ENCODE results near the gene COL23A1.
A peak's percentile ranks its signal among the peaks of the same experiment; 100 is the strongest.

Gene COL23A1

GRCh38 chr5:178434851-178435250 lies 155.3 kb downstream of the COL23A1 start:
- DNase-seq (ENCODE audit: low spot score) = peak; percentile 11

DNA sequence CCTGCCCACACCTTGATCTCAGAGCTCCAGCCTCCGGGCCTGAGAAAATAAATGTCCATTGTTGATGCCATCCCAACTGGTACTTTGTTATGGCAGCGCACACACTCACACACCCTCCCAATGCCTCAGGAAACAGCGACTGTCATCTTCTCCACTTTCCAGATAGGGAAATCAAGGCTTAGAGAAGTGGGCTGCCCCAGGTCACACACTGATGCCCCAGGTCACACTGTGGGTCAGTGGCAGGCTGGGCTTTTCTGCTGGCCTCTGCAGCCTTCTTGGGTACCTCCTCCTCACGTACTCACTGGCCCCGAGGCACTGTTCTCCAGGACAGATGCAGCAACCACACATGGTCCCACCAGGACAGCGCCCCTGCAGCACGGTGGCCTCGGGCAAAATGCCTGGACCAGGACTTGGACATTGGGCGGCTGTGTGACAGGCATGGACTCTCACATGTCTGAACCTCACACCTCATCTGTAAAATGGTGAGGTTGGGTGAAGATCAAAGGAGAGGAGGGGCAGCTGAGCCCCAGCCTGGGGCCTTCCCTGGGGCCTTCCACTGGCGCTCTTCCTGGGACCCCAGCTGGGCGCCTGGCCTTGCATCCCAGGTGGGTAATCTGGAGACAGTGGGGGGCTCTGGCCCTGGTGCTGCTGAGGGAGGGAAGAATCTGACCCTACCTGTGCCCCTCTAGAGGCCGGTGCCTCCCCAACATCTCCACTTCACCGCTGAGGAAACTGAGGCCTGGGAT lies 156.0 kb downstream of the COL23A1 start:
- no peak for DNase-seq (ENCODE audit: low spot score)

DNA sequence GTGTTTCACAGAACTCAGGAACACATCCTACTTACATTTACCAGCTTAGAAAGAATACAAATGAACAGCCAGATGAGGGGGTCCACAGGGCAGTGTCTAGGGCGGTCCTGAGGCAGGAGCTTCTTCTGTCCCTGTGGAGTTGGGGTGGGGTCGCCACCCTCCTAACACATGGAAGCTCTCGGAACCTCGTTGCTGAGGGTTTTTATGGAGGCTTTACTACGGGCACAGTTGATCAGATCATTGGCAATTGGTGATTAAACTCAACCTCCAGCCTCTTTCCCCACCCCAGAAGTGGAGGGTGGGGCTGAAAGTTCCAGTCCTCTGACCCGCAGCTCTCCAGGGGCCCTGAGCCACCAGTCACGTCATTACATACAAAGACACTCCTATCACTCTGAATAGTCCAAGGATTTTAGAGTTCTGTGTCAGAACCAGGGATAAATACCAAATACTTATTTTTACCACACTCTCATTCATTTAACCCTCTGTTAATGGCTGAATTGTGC lies 156.9 kb downstream of the COL23A1 start:
- DNase-seq (ENCODE audit: low spot score) = no peak

DNA sequence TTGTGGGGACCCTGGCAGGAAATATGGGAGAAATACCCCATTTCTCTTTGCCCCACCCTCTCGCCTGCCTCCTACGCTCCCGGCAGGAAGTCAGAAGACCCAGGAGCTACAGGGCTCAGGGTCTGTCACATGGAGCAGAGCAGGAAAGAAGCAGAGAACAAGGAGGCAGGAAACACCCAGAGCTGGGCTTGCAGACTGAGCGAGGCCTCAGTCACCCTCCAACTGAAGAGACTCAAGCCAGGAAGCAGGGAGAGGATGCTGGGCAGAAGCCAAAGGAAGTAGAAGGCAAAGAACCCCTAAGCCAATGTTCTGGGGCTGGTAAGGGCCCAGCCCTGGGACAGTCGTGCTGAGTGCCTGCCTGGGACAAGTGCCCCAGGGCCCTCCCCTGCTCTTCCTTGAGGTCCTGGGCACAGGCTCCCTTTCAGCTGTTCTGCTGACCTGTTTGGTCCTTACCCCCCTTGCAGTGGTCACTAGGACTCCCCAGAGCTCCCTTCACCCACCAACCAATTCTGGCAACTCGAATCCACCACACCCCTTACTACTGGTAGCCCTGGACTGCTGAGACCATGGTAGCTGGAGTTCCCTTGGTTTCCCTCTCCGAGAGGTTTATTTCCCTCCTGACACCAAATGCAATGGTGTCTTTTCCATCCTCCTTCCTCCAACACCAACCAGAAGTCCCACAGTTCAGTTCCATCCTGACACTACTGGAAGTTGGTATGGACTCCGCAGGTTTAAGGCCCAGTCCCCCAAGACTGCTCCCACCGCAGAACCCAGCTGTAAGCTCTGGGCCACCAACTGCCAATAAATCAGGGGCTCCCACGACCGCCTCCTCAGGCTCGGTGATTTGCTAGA lies 157.5 kb downstream of the COL23A1 start:
- no peak for DNase-seq (ENCODE audit: low spot score)

GRCh38 chr5:178431782-178432165 lies 158.4 kb downstream of the COL23A1 start:
- no peak for DNase-seq (ENCODE audit: low spot score)

- no peak for DNase-seq (ENCODE audit: low spot score)
Observed at GRCh38 chr5:178431063-178431781, 159.0 kb downstream of the COL23A1 start.

GRCh38 chr5:178430186-178431062 lies 159.8 kb downstream of the COL23A1 start:
- DNase-seq (ENCODE audit: low spot score) = no peak

GRCh38 chr5:178429491-178430185 lies 160.6 kb downstream of the COL23A1 start:
- DNase-seq (ENCODE audit: low spot score) = no peak

GRCh38 chr5:178429156-178429468 lies 161.1 kb downstream of the COL23A1 start:
- DNase-seq (ENCODE audit: low spot score) = no peak

DNA sequence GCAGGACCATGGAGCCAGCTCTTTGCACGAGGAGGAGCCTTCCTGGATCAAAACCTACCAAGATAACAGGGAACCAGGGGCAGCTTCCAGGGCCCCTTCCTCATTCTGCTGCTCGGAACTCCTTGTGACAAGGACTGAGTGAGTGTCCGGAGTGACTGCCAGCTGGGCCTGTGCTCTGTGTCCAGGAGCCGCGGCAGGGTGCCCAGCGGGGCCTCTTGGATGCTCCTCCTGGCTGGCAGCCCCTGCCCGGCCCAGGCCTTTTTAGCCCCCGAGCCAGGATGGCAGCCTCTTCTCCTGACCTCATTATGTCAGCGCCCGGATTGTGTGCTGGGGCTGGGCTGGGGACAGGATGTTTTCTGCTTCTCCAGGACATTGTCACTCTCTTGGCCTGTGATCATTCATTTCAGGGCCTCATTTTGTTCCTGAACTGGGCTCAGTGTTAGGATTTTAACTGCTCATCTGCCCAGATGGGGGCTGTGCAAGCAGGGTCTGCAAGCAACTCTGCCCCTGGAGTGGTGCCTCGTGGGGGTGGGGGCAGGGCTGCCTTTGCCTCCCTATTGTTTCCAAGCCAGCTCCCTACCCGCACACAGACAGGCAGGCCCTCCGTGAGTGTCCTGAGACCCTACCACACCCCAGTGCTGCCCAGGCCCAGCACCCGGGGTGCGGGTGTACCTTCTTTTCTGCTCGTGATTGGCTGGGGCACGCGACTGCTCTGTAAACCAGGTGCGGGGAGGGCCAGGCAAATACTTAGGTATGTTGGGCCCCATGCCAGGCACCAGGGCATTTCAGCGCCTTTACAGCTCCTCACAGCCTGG lies 161.6 kb downstream of the COL23A1 start:
- DNase-seq (ENCODE audit: low spot score) = peak; percentile 32

DNA sequence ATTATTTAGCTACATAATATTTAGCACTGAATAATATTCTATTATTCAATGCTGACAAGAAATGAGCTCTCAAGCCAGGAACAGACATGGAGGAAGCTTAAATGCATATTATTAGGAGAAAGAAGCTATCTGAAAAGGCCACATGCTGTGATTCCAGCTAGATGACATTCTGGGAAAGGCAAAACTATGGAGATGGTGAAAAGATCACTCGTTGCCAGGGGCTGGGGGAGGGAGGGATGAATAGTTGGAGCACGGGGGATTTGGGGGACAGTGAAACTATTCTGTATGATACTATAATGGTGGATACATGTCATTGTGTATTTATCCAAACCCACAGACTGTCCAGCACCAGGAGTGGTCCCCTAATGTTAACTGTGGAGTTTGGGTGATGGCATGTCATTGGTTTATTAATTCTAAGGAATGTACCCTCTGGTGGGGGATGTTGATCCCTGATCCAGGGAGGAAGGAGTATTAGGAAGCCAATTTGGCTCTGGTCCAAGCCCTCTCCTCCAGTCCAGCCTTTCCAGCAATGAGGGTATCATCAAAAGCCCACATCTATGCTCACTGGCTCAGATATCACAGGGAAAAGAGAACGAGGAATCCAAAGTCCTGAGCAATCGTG lies 162.5 kb downstream of the COL23A1 start:
- DNase-seq (ENCODE audit: low spot score) = no peak

- no peak for DNase-seq (ENCODE audit: low spot score)
Observed at GRCh38 chr5:178426326-178427130, 163.7 kb downstream of the COL23A1 start.

- DNase-seq (ENCODE audit: low spot score) = no peak
Observed at GRCh38 chr5:178425621-178426068, 164.5 kb downstream of the COL23A1 start.

DNA sequence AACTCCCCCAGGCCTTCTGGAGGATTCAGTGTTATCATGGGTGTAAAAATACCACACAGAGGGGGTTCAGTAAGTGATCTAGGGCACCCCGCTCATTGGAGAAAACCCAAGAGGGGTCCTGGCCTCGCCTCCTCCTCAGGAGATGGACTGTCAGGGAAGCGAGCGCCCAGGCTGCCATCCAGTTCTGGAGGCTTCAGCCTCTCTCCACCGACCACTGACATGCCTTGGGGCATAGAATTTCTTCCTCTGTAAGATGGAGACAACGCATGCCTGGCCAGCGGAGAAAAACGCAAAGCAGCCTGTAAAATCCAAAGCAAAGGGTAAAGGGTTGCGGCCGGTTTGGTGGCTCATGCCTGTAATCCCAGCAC lies 165.4 kb downstream of the COL23A1 start:
- no peak for DNase-seq (ENCODE audit: low spot score)

DNA sequence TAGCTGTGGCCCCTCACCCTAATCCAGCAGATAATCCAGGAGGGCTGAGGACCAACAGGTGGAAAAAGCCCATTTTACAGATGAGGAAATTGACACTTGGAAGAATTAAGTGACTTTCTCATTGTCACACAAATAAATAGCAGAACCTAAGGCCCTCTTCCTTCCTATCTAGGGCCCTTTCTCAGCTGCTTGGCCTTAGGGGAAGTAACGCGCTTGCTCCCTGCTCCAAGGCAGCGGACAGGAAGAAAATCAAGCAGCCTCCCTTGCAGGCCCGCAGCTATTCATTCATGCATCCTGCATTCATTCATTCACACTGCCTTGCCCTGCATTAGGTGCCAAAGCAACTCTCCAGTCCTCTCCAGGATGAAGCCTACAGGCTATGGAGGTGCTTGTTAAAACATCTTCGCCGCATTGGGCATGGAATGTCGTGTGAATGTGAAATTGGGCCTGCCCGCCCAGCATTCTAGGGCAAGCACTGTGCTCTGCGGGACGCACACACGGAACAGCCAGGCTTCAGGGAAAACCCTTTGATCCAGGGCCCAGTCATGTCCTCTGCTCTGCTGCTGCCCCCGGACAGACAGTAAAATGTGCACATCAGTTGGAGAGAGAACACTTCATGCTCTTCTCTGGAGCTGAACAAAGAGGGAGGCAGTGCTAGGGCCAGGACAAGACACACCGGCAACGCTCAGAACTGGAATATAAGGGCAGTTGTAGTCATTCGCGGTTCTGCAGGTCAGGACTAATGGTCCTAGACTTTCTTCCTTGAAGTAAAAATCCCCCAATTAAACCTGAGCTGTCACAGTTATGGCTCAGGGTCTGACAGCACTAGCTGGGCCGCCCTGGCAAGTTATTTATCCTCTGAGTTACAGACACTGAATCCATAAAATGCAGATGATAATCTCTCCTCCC lies 166.0 kb downstream of the COL23A1 start:
- no peak for DNase-seq (ENCODE audit: low spot score)

DNA sequence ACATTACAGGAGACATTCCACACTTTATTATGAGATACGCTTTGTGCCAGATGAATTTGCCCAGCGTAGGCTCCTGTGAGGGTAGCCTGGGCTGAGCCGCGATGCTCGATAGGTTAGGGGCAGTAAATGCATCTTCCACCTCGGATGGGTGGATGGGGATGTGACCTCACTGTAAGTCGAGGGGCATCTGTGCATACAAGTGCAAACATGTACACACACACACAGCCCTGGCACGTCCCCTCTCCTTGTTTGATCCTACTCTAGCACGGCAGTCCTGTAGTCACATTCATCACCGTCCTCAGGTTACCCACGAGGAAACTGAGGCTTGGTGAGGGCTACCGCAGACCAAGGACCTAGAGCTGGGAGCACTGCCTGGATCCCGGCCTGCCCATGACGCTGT lies 166.8 kb downstream of the COL23A1 start:
- DNase-seq (ENCODE audit: low spot score) = no peak

DNA sequence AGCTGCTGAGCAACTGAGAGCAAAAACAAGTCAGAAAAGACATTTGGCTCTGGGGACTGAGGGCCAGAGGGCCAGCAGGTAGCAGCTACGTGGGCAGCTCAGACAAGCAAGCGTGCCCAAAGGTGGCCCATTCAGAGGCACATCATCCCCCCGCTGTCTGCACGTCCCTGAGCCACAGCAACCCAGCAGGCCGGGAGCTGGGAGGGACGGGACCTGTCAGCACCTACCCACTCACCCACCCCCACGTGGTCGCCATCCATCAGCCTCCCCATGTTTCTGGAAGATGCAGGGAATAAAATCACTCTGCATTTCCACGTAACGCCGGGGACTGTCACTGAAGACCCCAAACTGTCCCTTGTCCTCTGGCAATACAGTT lies 167.8 kb downstream of the COL23A1 start:
- DNase-seq (ENCODE audit: low spot score) = no peak
